ENCODE results near the gene KCNT2.

The KCNT2 gene

DNA sequence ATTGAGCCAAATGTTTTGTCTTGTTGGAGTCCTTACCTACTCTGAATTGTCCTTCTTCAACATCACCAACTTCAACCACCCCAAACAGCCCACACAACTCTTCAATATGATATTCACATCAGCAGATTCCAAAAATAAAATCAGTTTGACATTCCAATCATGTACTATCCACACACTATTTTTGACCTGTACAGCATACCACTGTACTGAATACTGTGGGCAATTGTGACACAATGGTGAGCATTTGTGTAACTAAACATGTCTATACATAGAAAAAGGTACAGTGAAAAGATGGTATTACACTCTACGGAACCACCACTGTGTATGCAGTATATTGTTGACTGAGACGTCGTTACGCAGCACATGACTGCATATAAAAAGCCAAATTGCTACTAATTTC is 223.1 kb downstream of the KCNT2 start:
- no peak overlapping the region for H3K9ac ChIP-seq (ENCODE audit: low read length)
- H2AFZ ChIP-seq (ENCODE audit: low read length): no peak overlapping the region
- DNase-seq: no peak
- no peaks in the 10 kb centered on the region for H3K27me3 ChIP-seq (replicated peaks; ENCODE audit: insufficient read depth, low read length)
- no peak overlapping the region for H3K4me2 ChIP-seq (ENCODE audit: low read depth, low read length)
- H3K79me2 ChIP-seq (ENCODE audit: low read length): no peaks in the 10 kb centered on the region
- H3K4me3 ChIP-seq (ENCODE audit: low read length): no peak overlapping the region
- TF ChIP-seq EZH2phosphoT487 (IDR thresholded peaks at IDR 0.05; ENCODE audit: low read length) (no peak), EZH2 (optimal IDR thresholded peaks at IDR 0.05; ENCODE audit: low read depth, low read length) (no peak)
- TF ChIP-seq, protein P1, sequence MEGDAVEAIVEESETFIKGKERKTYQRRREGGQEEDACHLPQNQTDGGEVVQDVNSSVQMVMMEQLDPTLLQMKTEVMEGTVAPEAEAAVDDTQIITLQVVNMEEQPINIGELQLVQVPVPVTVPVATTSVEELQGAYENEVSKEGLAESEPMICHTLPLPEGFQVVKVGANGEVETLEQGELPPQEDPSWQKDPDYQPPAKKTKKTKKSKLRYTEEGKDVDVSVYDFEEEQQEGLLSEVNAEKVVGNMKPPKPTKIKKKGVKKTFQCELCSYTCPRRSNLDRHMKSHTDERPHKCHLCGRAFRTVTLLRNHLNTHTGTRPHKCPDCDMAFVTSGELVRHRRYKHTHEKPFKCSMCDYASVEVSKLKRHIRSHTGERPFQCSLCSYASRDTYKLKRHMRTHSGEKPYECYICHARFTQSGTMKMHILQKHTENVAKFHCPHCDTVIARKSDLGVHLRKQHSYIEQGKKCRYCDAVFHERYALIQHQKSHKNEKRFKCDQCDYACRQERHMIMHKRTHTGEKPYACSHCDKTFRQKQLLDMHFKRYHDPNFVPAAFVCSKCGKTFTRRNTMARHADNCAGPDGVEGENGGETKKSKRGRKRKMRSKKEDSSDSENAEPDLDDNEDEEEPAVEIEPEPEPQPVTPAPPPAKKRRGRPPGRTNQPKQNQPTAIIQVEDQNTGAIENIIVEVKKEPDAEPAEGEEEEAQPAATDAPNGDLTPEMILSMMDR (IDR thresholded peaks at IDR 0.05; ENCODE audit: low read length): no peak
- H3K27ac ChIP-seq (ENCODE audit: low read length): no peak overlapping the region
- H3K4me1 ChIP-seq (ENCODE audit: low read length): no peaks in the 10 kb centered on the region
- no peaks in the 10 kb centered on the region for H3K36me3 ChIP-seq (replicated peaks; ENCODE audit: insufficient read depth, low read length)
- H4K20me1 ChIP-seq (ENCODE audit: insufficient read depth, low read length): no peaks in the 10 kb centered on the region
- H3K9me3 ChIP-seq (replicated peaks; ENCODE audit: insufficient read depth, low read length): no peaks in the 10 kb centered on the region
- H3F3A ChIP-seq (ENCODE audit: insufficient read depth, low read length): no peaks in the 10 kb centered on the region
- no peaks in the 10 kb centered on the region for H3K9me2 ChIP-seq (replicated peaks; ENCODE audit: insufficient read depth, low read length)

DNA sequence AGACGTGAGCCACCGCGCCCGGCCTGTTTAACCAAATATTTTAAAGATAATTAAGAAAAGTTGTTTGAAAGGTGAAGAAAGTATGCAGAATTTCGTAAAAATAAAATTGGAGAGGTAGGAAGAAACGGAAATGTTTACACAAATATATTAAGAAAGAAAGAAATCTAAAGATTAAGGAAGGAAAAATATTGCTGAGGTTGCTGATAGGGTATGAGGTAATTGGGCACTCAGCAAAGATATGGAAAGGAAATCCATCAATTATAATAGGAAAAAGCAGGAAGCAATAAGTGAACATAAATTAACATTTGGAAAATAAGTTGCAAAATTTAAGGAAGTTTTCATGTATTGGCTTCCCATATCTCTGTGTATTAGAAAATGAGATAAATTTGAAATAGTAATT is 225.9 kb downstream of the KCNT2 start:
- Histone ChIP-seq H3K79me2 (ENCODE audit: low read length) (no peaks in the 10 kb centered on the region), H3K4me2 (ENCODE audit: low read depth, low read length) (no peak overlapping the region), H2AFZ (ENCODE audit: low read length) (no peak overlapping the region), H3K9me2 (replicated peaks; ENCODE audit: insufficient read depth, low read length) (no peaks in the 10 kb centered on the region), H3K4me3 (ENCODE audit: low read length) (no peak overlapping the region), H3K27ac (ENCODE audit: low read length) (no peak overlapping the region), H3K36me3 (replicated peaks; ENCODE audit: insufficient read depth, low read length) (no peaks in the 10 kb centered on the region), H4K20me1 (ENCODE audit: insufficient read depth, low read length) (no peaks in the 10 kb centered on the region), H3K9me3 (replicated peaks; ENCODE audit: insufficient read depth, low read length) (no peaks in the 10 kb centered on the region), H3K9ac (ENCODE audit: low read length) (no peak overlapping the region), H3K4me1 (ENCODE audit: low read length) (no peaks in the 10 kb centered on the region), H3F3A (ENCODE audit: insufficient read depth, low read length) (no peaks in the 10 kb centered on the region), H3K27me3 (replicated peaks; ENCODE audit: insufficient read depth, low read length) (no peaks in the 10 kb centered on the region)
- no peak for DNase-seq
- TF ChIP-seq, protein P1 (IDR thresholded peaks at IDR 0.05; ENCODE audit: low read length): no peak
- no peak for TF ChIP-seq EZH2 (optimal IDR thresholded peaks at IDR 0.05; ENCODE audit: low read depth, low read length)
- TF ChIP-seq EZH2phosphoT487 (IDR thresholded peaks at IDR 0.05; ENCODE audit: low read length): no peak

DNA sequence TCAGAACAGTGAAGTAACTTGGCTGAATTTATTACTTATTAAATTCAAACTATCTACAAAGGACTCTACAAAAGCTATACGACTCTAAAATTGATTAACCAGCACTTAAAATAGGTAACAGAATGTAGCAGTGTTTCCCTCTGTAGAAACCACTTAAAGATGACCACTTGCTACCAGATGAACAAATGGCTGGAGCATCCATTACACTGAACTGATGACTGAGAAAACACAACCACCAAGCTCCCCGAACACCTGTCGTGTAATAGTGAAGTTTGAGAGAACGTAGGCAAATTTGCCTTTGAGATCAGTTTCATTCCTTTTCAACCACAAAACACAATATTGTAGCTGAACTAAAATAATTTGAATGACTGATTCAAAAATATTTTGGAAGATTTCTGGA is 226.7 kb downstream of the KCNT2 start:
- H3K4me2 ChIP-seq (ENCODE audit: low read depth, low read length): no peak overlapping the region
- DNase-seq: no peak

More for the DNA sequence above, 226.7 kb downstream of the KCNT2 start:
- Histone ChIP-seq H3K9me3 (replicated peaks; ENCODE audit: insufficient read depth, low read length) (no peaks in the 10 kb centered on the region), H3K27ac (ENCODE audit: low read length) (no peak overlapping the region), H4K20me1 (ENCODE audit: insufficient read depth, low read length) (no peaks in the 10 kb centered on the region), H3K36me3 (replicated peaks; ENCODE audit: insufficient read depth, low read length) (no peaks in the 10 kb centered on the region), H3K4me1 (ENCODE audit: low read length) (no peaks in the 10 kb centered on the region), H2AFZ (ENCODE audit: low read length) (no peak overlapping the region), H3K9ac (ENCODE audit: low read length) (no peak overlapping the region), H3K9me2 (replicated peaks; ENCODE audit: insufficient read depth, low read length) (no peaks in the 10 kb centered on the region), H3K79me2 (ENCODE audit: low read length) (no peaks in the 10 kb centered on the region), H3K27me3 (replicated peaks; ENCODE audit: insufficient read depth, low read length) (no peaks in the 10 kb centered on the region), H3K4me3 (ENCODE audit: low read length) (no peak overlapping the region), H3F3A (ENCODE audit: insufficient read depth, low read length) (no peaks in the 10 kb centered on the region)
- no peak for TF ChIP-seq EZH2phosphoT487 (IDR thresholded peaks at IDR 0.05; ENCODE audit: low read length)
- TF ChIP-seq EZH2 (optimal IDR thresholded peaks at IDR 0.05; ENCODE audit: low read depth, low read length): no peak
- TF ChIP-seq, protein P1 (IDR thresholded peaks at IDR 0.05; ENCODE audit: low read length): no peak
